Esophagus squamous epithelium (tissue), 5 donors: Measurements from ENCODE around the gene DNAH10. TPM values are rescaled to one million over a fixed set of nuclear protein-coding genes. Genes with fewer than 3 reads are reported as not detected.

Experiments used
- DNase-seq: peaks from one replicate; lab custom pipeline; 2025; lab: John Stamatoyannopoulos, UW
- H3K27ac ChIP-seq, 4 donors: fragments of 200-600 bp; sonication (generic); one replicate each; pipeline ENCODE4 v1.5.1; 2016 to 2019; ENCODE audit warnings: mild to moderate bottlenecking in 1 of 4
- H3K27me3 ChIP-seq, 4 donors: fragments of 200-600 bp; sonication (generic); 1 replicate in 3 of 4; 2 replicates in 1 of 4; pipeline versions ENCODE4 v1.5.1 to v1.6.0; 2017 to 2021; ENCODE audit warnings: antibody characterized with exemption in 1 of 4
- H3K36me3 ChIP-seq, 3 donors: fragments of 200-600 bp; sonication (generic); one replicate each; pipeline ENCODE4 v1.5.1; 2016 to 2019
- H3K4me1 ChIP-seq, 3 donors: fragments of 200-600 bp; sonication (generic); one replicate each; pipeline ENCODE4 v1.5.1; 2017 to 2019
- H3K4me3 ChIP-seq, 4 donors: fragments of 200-600 bp; sonication (generic); 1 replicate in 3 of 4; 2 replicates in 1 of 4; pipeline ENCODE4 v1.5.1; 2016 to 2019; ENCODE audit warnings: mild to moderate bottlenecking in 2 of 4, moderate library complexity in 1 of 4
- H3K9me3 ChIP-seq, 3 donors: fragments of 200-600 bp; sonication (generic); one replicate each; pipeline ENCODE4 v1.5.1; 2016 to 2019
- POLR2A ChIP-seq, 4 donors: fragments of 450-650 bp; IDR thresholded peaks; one replicate each; pipeline ENCODE4 v1.6.1; 2017; ENCODE audit warnings: antibody characterized with exemption in 4 of 4, mild to moderate bottlenecking in 4 of 4, moderate library complexity in 3 of 4
- WGBS, 2 donors: methylation state at CpG; one replicate each; pipeline ENCODE4 v1.1.5; 2018; 5-methylcytosine and 5-hydroxymethylcytosine counted together
- intact Hi-C: fragments of 100-400 bp; cut with DNase I; formaldehyde crosslinking; loops from one replicate; pipeline ENCODE4 v1.15.0; 2022
- total RNA-seq, 4 donors: library from RNA; depleted of rRNA; stranded (reverse); fragments of >200 nt; gene quantifications; one replicate each; pipeline ENCODE4 v1.1.0, GENCODE V29; 2016
- TF ChIP-seq, protein P1 (sequence below), 6 experiments: fragments of 450-650 bp in 4 of 6; fragments of 200-600 bp in 2 of 6; sonication (generic) in 2 of 6; IDR thresholded peaks; one replicate each; pipeline ENCODE4 v1.5.1; 2016 to 2019; ENCODE audit warnings: antibody characterized with exemption in 6 of 6, mild to moderate bottlenecking in 4 of 6, moderate library complexity in 4 of 6
- donor health status: DM: yes; HTN: yes; CAD: no.

The DNAH10 gene
- total RNA-seq, 4 donors from 2014 or later = not detected

DNA sequence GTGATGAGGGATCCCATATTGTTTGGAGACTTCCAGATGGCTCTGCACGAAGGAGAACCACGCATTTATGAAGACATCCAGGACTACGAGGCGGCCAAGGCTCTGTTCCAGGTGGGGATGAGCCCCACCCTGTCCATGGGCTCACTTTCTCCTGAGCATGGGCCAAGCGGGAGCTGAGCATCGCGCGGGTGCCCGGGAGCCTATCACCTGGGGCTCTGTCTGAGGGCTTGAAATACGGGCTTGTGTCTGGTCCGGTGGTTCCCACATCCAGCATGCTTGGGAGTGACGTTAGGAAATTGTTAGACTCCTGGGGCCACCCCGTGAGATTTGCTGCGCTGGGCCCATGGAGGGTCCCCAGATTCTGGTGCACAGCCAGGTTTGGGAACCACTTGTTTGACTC lies 117.6 kb downstream of the DNAH10 start:
- no peak for DNase-seq
- Histone ChIP-seq H3K36me3 (no peaks in the 10 kb centered on the region), H3K27ac (no peak overlapping the region), H3K4me3 (no peak overlapping the region), H3K4me1 (no peaks in the 10 kb centered on the region), H3K27me3 (peaks cover 0 to 51% (median 0%) of the 10 kb centered on the region in 4 donors), H3K9me3 (no peaks in the 10 kb centered on the region)
- TF ChIP-seq, protein P1, sequence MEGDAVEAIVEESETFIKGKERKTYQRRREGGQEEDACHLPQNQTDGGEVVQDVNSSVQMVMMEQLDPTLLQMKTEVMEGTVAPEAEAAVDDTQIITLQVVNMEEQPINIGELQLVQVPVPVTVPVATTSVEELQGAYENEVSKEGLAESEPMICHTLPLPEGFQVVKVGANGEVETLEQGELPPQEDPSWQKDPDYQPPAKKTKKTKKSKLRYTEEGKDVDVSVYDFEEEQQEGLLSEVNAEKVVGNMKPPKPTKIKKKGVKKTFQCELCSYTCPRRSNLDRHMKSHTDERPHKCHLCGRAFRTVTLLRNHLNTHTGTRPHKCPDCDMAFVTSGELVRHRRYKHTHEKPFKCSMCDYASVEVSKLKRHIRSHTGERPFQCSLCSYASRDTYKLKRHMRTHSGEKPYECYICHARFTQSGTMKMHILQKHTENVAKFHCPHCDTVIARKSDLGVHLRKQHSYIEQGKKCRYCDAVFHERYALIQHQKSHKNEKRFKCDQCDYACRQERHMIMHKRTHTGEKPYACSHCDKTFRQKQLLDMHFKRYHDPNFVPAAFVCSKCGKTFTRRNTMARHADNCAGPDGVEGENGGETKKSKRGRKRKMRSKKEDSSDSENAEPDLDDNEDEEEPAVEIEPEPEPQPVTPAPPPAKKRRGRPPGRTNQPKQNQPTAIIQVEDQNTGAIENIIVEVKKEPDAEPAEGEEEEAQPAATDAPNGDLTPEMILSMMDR (IDR thresholded peaks at IDR 0.05) = no peak
- TF ChIP-seq POLR2A (IDR thresholded peaks at IDR 0.05) = no peak
- intact Hi-C loops = no loop called here
- WGBS, 2 donors = 69 to 93% methylated on average over 5 to 11 of the region's 14 CpGs

DNA sequence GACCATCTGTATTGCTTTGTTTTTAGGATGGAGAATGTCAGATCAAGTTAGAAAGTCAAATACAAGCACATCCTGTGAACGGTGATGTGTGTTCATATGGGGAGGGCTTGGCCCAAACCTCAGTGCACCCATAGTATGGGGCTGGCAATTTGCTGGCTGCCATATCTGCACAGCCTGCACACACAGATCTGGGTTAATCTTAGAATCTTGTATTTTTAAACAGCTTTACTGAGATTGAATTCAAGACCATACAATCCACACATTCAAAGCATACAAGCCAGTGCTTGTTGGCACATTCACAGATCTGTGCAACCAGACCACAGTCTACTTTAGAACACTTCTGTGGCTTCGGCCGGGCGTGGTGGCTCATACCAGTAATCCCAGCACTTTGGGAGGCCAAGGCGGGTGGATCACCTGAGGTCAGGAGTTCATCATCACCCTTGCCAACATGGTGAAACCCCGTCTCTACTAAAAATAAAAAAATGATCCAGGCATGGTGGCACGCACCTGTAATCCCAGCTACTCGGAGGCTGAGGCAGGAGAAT lies 120.1 kb downstream of the DNAH10 start:
- Histone ChIP-seq H3K27ac (no peak overlapping the region), H3K27me3 (peaks cover 0 to 61% (median 0%) of the 10 kb centered on the region in 4 donors), H3K9me3 (no peaks in the 10 kb centered on the region), H3K4me3 (no peak overlapping the region), H3K36me3 (no peaks in the 10 kb centered on the region), H3K4me1 (no peaks in the 10 kb centered on the region)
- WGBS, 2 donors = 39 to 53% methylated on average over 2 to 8 of the region's 8 CpGs
- TF ChIP-seq, protein P1 (IDR thresholded peaks at IDR 0.05) = no peak
- no peak for TF ChIP-seq POLR2A (IDR thresholded peaks at IDR 0.05)
- no peak for DNase-seq
- intact Hi-C loops = no loop called here

DNA sequence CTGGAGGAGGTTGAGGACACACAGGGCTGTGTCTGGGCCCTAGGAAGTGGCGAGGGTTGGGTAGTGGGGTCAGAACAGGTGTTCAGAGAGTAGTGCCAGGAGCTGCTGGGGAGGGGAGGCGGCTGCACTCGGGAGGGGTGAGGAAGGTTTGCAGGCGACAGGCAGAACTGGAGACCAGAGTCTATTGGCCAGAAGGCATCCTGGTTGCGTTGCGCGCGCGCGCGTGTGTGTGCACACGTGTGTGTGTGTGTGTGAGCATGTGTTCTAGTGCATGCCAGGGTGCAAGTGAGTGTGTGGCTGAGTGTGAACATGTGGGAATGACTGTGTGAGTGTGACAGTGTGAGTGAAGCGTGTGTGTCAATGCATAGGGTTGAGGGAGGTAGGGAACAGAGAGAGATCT lies 124.2 kb downstream of the DNAH10 start:
- Histone ChIP-seq H3K4me1 (no peaks in the 10 kb centered on the region), H3K27ac (no peak overlapping the region), H3K4me3 (no peak overlapping the region), H3K36me3 (no peaks in the 10 kb centered on the region), H3K9me3 (no peaks in the 10 kb centered on the region), H3K27me3 (peaks cover 0 to 76% (median 0%) of the 10 kb centered on the region in 4 donors)
- intact Hi-C loops = no loop called here
- 77 to 85% methylated on average over 12 to 13 of the region's 13 CpGs for WGBS, 2 donors
- no peak for DNase-seq
- TF ChIP-seq POLR2A (IDR thresholded peaks at IDR 0.05) = no peak
- TF ChIP-seq, protein P1 (IDR thresholded peaks at IDR 0.05) = no peak

DNA sequence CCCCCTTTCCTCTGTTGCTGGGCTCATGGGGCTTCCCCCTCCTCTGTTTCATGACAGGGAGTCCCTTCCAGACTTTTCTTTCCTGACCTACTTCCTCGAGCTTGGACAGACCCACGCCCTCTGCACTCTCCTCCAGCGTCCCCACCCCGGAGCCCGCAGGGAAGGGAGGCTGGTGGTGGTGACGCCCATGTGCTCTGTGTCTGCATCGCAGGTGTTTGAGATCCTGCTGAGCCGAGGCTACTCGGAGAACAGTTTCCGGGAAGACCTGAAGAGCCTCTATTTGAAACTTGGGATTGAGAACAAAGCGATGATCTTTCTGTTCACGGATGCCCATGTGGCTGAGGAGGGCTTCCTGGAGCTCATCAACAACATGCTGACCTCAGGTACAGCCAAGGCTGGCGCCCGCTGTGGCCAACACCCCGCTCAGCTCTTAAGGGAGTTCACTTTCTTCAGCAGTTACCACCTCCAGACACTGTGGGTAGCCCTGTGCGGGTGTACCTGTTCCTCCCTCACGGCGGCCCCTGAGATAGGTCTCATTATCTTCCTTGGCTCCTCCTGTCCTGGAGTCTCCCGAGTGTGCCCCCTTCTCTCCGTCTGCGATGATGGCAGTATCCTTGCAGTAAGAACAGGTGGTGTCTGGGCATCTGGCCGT lies 125.0 kb downstream of the DNAH10 start:
- Histone ChIP-seq H3K36me3 (no peaks in the 10 kb centered on the region), H3K4me1 (no peaks in the 10 kb centered on the region), H3K9me3 (no peaks in the 10 kb centered on the region), H3K27ac (no peak overlapping the region), H3K4me3 (no peak overlapping the region), H3K27me3 (peaks cover 0 to 81% (median 0%) of the 10 kb centered on the region in 4 donors)
- intact Hi-C loops = no loop called here
- TF ChIP-seq POLR2A (IDR thresholded peaks at IDR 0.05) = no peak
- TF ChIP-seq, protein P1 (IDR thresholded peaks at IDR 0.05) = no peak
- no peak for DNase-seq
- 61 to 79% methylated on average over 12 to 16 of the region's 22 CpGs for WGBS, 2 donors

DNA sequence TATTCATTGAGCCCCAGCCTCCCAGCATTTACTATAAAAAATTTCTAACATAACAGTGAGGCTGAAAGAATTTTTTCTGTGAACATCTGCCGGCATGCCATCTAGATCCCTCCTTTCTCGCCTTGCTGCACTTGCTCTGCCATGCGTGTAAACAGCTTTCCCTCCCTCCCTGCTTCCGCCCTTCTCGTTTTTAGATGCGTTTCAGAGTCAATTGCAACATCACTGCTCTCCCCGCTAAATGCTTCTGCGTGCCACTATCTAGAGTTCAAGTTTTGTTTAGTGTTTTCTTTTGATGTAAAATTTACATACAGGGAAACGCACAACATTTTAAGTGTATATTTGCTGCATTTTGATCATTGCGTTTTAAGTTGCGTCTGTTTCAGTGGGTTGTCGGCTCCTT lies 126.9 kb downstream of the DNAH10 start:
- Histone ChIP-seq H3K4me3 (no peak overlapping the region), H3K36me3 (no peaks in the 10 kb centered on the region), H3K27me3 (peaks cover 0 to 89% (median 0%) of the 10 kb centered on the region in 4 donors), H3K9me3 (no peaks in the 10 kb centered on the region), H3K4me1 (no peaks in the 10 kb centered on the region), H3K27ac (no peak overlapping the region)
- intact Hi-C loops = no loop called here
- no peak for DNase-seq
- TF ChIP-seq POLR2A (IDR thresholded peaks at IDR 0.05) = no peak
- TF ChIP-seq, protein P1 (IDR thresholded peaks at IDR 0.05) = no peak
- 56 to 59% methylated on average over 12 of the region's 12 CpGs for WGBS, 2 donors
